ENCODE results near the gene ZNF888.
A peak's percentile ranks its signal among the peaks of the same experiment; 100 is the strongest.
"Not testable (repeated sequence)": the region's sequence is repeated elsewhere in the genome, so short reads cannot be mapped to it uniquely, and the experiment has no call there.

ZNF888 gene

GRCh38 chr19:52871466-52871865 is 51.8 kb downstream of the ZNF888 start:
- no peaks in the 10 kb centered on the region for H3K9me3 ChIP-seq (ENCODE audit: control insufficient read depth, insufficient read depth, low read depth, low read length)
- no peak overlapping the region for H3K27ac ChIP-seq (ENCODE audit: extremely low read depth, low read depth, low read length)
- ChIA-PET CTCF (no interaction called here), POLR2A (interaction anchor here (0.7 kb wide), 1 partner anchor 830 kb away, joined by 3 read pairs; no protein-coding TSS in a partner anchor)
- H3K4me1 ChIP-seq (ENCODE audit: control insufficient read depth, insufficient read depth, low read length): no peaks in the 10 kb centered on the region
- no peaks in the 10 kb centered on the region for H3K36me3 ChIP-seq (ENCODE audit: control insufficient read depth in 2 of 2, insufficient read depth in 1 of 2, low read length in 2 of 2)
- no peak for TF ChIP-seq ZFP69B (tag by site-specific recombination; IDR thresholded peaks at IDR 0.05)
- no peak for TF ChIP-seq ZSCAN4 (tag by site-specific recombination; IDR thresholded peaks at IDR 0.05)
- TF ChIP-seq KLF7 (tag by site-specific recombination; IDR thresholded peaks at IDR 0.05; ENCODE audit: borderline replicate concordance): no peak
- no peak for TF ChIP-seq MZF1 (tag by site-specific recombination; IDR thresholded peaks at IDR 0.05; ENCODE audit: borderline replicate concordance)
- no peak for TF ChIP-seq ZNF138 (tag by site-specific recombination; IDR thresholded peaks at IDR 0.05; ENCODE audit: borderline replicate concordance)
- TF ChIP-seq ZNF214 (tag by site-specific recombination; IDR thresholded peaks at IDR 0.05; ENCODE audit: borderline replicate concordance): no peak
- TF ChIP-seq ZBTB8A (tag by site-specific recombination; IDR thresholded peaks at IDR 0.05): no peak
- no peak for TF ChIP-seq EGR2 (tag by site-specific recombination; IDR thresholded peaks at IDR 0.05; ENCODE audit: low read depth)
- TF ChIP-seq ZNF658 (tag by site-specific recombination; IDR thresholded peaks at IDR 0.05): no peak
- no peak overlapping the region for H3K4me3 ChIP-seq (ENCODE audit: low read depth, low read length)

DNA sequence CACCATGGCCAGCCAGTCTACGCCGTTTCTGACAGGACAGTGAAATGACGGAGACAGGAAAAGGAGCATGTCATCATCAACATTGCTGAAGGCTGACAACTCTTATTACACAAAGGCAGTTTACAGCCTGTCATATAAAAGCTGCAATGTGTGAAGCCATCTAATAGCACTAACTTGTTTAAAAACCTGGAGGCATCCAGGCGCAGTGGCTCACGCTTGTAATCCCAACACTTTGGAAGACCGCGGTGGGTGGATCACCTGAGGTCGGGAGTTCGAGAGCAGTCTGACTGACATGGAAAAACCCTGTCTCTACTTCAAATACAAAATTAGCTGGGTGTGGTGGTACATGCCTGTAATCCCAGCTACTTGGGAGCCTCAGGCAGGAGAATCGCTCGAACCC is 55.2 kb downstream of the ZNF888 start:
- H3K4me1 ChIP-seq (ENCODE audit: control insufficient read depth, insufficient read depth, low read length); H3K36me3 ChIP-seq (ENCODE audit: control insufficient read depth in 2 of 2, insufficient read depth in 1 of 2, low read length in 2 of 2); H3K9me3 ChIP-seq (ENCODE audit: control insufficient read depth, insufficient read depth, low read depth, low read length); CTCF ChIA-PET; H3K27ac ChIP-seq (ENCODE audit: extremely low read depth, low read depth, low read length); H3K4me3 ChIP-seq (ENCODE audit: low read depth, low read length): not testable (repeated sequence)
- POLR2A ChIA-PET: interaction anchor here (0.5 kb wide), 1 partner anchor 41 kb away, joined by 3 read pairs; no protein-coding TSS in a partner anchor

GRCh38 chr19:52857378-52858191 is 65.6 kb downstream of the ZNF888 start, which contains the start of gene ZNF468:
Gene ZNF468 (minus strand): TSS chr19:52857619. CDS start chr19:52854272, 3,347 bp downstream.
- H3K9me3 ChIP-seq (ENCODE audit: control insufficient read depth, insufficient read depth, low read depth, low read length); H3K27ac ChIP-seq (ENCODE audit: extremely low read depth, low read depth, low read length); H3K36me3 ChIP-seq (ENCODE audit: control insufficient read depth in 2 of 2, insufficient read depth in 1 of 2, low read length in 2 of 2); H3K4me1 ChIP-seq (ENCODE audit: control insufficient read depth, insufficient read depth, low read length): not testable (repeated sequence)
- ChIA-PET POLR2A (interaction anchor here (0.7 kb wide), 1 partner anchor 86 kb away, joined by 4 read pairs; no protein-coding TSS in a partner anchor), CTCF (interaction anchor here (0.6 kb wide), 1 partner anchor 452 kb away, joined by 3 read pairs; no protein-coding TSS in a partner anchor)
- peak within 1 kb of the TSS; percentile 70 for H3K4me3 ChIP-seq (ENCODE audit: low read depth, low read length)
- TF ChIP-seq KLF9 (tag by site-specific recombination; IDR thresholded peaks at IDR 0.05; ENCODE audit: low read depth) (peak; percentile 80), ZNF692 (tag by site-specific recombination; IDR thresholded peaks at IDR 0.05) (peak; percentile 37; the same call in 1 of the 2 replicates), KLF8 (tag by site-specific recombination; IDR thresholded peaks at IDR 0.05) (peak; percentile 60; the same call in 1 of the 2 replicates), ZBTB26 (tag by site-specific recombination; optimal IDR thresholded peaks at IDR 0.05) (peak; percentile 50), ZFP69B (tag by site-specific recombination; IDR thresholded peaks at IDR 0.05) (0 out of 2 replicates have a peak, but pooled peaks have one; percentile 35), ZBTB20 (tag by site-specific recombination; IDR thresholded peaks at IDR 0.05) (peak; percentile 64), SP2 (tag by site-specific recombination; IDR thresholded peaks at IDR 0.05) (peak; percentile 64), ZNF335 (tag by site-specific recombination; conservative IDR thresholded peaks at IDR 0.05) (peak; percentile 35; the same call in 1 of the 2 replicates), ZFHX2 (tag by site-specific recombination; conservative IDR thresholded peaks at IDR 0.05) (peak; percentile 59), SP3 (tag by site-specific recombination; IDR thresholded peaks at IDR 0.05) (peak; percentile 63; the same call in 1 of the 2 replicates), KLF1 (tag by site-specific recombination; IDR thresholded peaks at IDR 0.05) (peak; percentile 54; the same call in 1 of the 2 replicates), SCRT2 (tag by site-specific recombination; IDR thresholded peaks at IDR 0.05) (0 out of 2 replicates have a peak, but pooled peaks have one; percentile 24)
- TF ChIP-seq, protein P1, sequence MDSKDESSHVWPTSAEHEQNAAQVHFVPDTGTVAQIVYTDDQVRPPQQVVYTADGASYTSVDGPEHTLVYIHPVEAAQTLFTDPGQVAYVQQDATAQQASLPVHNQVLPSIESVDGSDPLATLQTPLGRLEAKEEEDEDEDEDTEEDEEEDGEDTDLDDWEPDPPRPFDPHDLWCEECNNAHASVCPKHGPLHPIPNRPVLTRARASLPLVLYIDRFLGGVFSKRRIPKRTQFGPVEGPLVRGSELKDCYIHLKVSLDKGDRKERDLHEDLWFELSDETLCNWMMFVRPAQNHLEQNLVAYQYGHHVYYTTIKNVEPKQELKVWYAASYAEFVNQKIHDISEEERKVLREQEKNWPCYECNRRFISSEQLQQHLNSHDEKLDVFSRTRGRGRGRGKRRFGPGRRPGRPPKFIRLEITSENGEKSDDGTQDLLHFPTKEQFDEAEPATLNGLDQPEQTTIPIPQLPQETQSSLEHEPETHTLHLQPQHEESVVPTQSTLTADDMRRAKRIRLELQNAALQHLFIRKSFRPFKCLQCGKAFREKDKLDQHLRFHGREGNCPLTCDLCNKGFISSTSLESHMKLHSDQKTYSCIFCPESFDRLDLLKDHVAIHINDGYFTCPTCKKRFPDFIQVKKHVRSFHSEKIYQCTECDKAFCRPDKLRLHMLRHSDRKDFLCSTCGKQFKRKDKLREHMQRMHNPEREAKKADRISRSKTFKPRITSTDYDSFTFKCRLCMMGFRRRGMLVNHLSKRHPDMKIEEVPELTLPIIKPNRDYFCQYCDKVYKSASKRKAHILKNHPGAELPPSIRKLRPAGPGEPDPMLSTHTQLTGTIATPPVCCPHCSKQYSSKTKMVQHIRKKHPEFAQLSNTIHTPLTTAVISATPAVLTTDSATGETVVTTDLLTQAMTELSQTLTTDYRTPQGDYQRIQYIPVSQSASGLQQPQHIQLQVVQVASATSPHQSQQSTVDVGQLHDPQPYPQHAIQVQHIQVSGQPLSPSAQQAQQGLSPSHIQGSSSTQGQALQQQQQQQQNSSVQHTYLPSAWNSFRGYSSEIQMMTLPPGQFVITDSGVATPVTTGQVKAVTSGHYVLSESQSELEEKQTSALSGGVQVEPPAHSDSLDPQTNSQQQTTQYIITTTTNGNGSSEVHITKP (tag by site-specific recombination; IDR thresholded peaks at IDR 0.05): peak; percentile 62
